GM12878 (cell line): ENCODE results near the gene PIF1. TPM values are rescaled to one million over a fixed set of nuclear protein-coding genes. Genes with fewer than 3 reads are reported as not detected.
A peak's percentile ranks its signal among the peaks of the same experiment; 100 is the strongest.

Experiments used
- BRCA1 ChIP-seq: IDR thresholded peaks from 2 replicates; pipeline ENCODE4 v1.6.1; 2011; ENCODE audit warnings: low read depth, low read length, improper control_type of control experiment
- CREM ChIP-seq: IDR thresholded peaks from 2 replicates; pipeline ENCODE4 v1.6.1; 2014; ENCODE audit warnings: antibody characterized with exemption, low read depth
- EED ChIP-seq: sonication (generic); IDR thresholded peaks from 2 replicates; pipeline ENCODE4 v1.6.1; 2016; ENCODE audit warnings: antibody characterized with exemption, low read depth
- FOXM1 ChIP-seq: IDR thresholded peaks from 2 replicates; pipeline ENCODE4 v1.6.1; 2012; ENCODE audit warnings: low read depth, mild to moderate bottlenecking, inconsistent platforms, low read length, moderate library complexity
- HCFC1 ChIP-seq: fragments of 150-350 bp; IDR thresholded peaks from 2 replicates; pipeline ENCODE4 v1.6.1; 2014; ENCODE audit warnings: low read length
- IKZF2 ChIP-seq, 2 experiments: fragments of 450-650 bp; IDR thresholded peaks; 2 replicates each; pipeline ENCODE4 v1.6.1; 2017; ENCODE audit warnings: mild to moderate bottlenecking in 2 of 2, moderate library complexity in 2 of 2
- JUND ChIP-seq: IDR thresholded peaks from 2 replicates; pipeline ENCODE4 v1.6.1; 2012; ENCODE audit warnings: low read depth, mild to moderate bottlenecking, low read length, improper control_type of control experiment, moderate library complexity
- MEF2B ChIP-seq: fragments of 450-650 bp; IDR thresholded peaks from 2 replicates; pipeline ENCODE4 v1.6.1; 2018; ENCODE audit warnings: mild to moderate bottlenecking, moderate library complexity; ENCODE audit not compliant: partially characterized antibody, poor library complexity, severe bottlenecking
- MLLT1 ChIP-seq: fragments of 450-650 bp; IDR thresholded peaks from 2 replicates; pipeline ENCODE4 v1.6.1; 2016; ENCODE audit warnings: mild to moderate bottlenecking
- NR2C1 ChIP-seq: fragments of 450-650 bp; IDR thresholded peaks from 2 replicates; pipeline ENCODE4 v1.6.1; 2017; ENCODE audit warnings: antibody characterized with exemption, mild to moderate bottlenecking, moderate library complexity
- NRF1 ChIP-seq: conservative IDR thresholded peaks from 2 replicates; pipeline ENCODE4 v1.6.1; 2011; ENCODE audit warnings: mild to moderate bottlenecking, low read depth, low read length, improper control_type of control experiment
- POLR2A ChIP-seq: IDR thresholded peaks from 2 replicates; pipeline ENCODE4 v1.6.1; 2011; ENCODE audit warnings: low read depth, mild to moderate bottlenecking, low read length
- POLR2AphosphoS2 ChIP-seq: IDR thresholded peaks from 2 replicates; pipeline ENCODE4 v1.6.1; 2011; ENCODE audit warnings: low read depth, mild to moderate bottlenecking, low read length, improper control_type of control experiment, moderate library complexity
- POU2F2 ChIP-seq: IDR thresholded peaks from 3 replicates; pipeline ENCODE4 v1.6.1; 2011; ENCODE audit warnings: low read depth, mild to moderate bottlenecking, low read length, borderline replicate concordance
- RAD51 ChIP-seq: fragments of 450-650 bp; IDR thresholded peaks from 2 replicates; pipeline ENCODE4 v1.6.1; 2016; ENCODE audit warnings: moderate library complexity, mild to moderate bottlenecking, inconsistent platforms
- RB1 ChIP-seq: fragments of 450-650 bp; formaldehyde crosslinking; IDR thresholded peaks from 2 replicates; pipeline ENCODE4 v1.6.1; 2017; ENCODE audit warnings: mild to moderate bottlenecking, borderline replicate concordance
- RUNX3 ChIP-seq: IDR thresholded peaks from 2 replicates; pipeline ENCODE4 v1.6.1; 2012; ENCODE audit warnings: low read length, inconsistent platforms
- SREBF1 ChIP-seq: IDR thresholded peaks from 2 replicates; pipeline ENCODE4 v1.6.1; 2012; ENCODE audit warnings: mild to moderate bottlenecking, low read length
- SUZ12 ChIP-seq: fragments of 200-600 bp; sonication (generic); IDR thresholded peaks from one replicate; pipeline ENCODE4 v1.6.1; 2018; ENCODE audit warnings: antibody characterized with exemption, mild to moderate bottlenecking; ENCODE audit not compliant: unreplicated experiment
- TARDBP ChIP-seq: IDR thresholded peaks from 2 replicates; pipeline ENCODE4 v1.6.1; 2016; ENCODE audit warnings: borderline replicate concordance
- USF1 ChIP-seq: IDR thresholded peaks from 2 replicates; pipeline ENCODE4 v1.6.1; 2011; ENCODE audit warnings: borderline replicate concordance, low read depth, mild to moderate bottlenecking, moderate library complexity, mixed read lengths, low read length; ENCODE audit not compliant: insufficient read depth; ENCODE audit errors: extremely low read length
- polyA plus RNA-seq, 11 experiments: library from polyadenylated mRNA; depleted of rRNA in 4 of 11; unstranded in 6 of 11; stranded (reverse) in 5 of 11; fragments of >200 nt; fragmentation: Nextera tagmentation in 4 of 11; fragmentation: Illumina TruSeq in 1 of 11; extraction: Ambion mirVana in 4 of 11; extraction: Trizol in 1 of 11; gene quantifications; 1 replicate in 1 of 11; 2 replicates in 10 of 11; pipeline versions ENCODE4 v1.2.1 to v1.2.3, GENCODE V29; 2011 to 2016; ENCODE audit warnings: inconsistent platforms in 2 of 11, missing spikeins in 2 of 11, low read depth in 1 of 11
- total RNA-seq, 4 experiments: library from RNA; depleted of rRNA in 3 of 4; stranded (reverse); fragments of >200 nt in 3 of 4; fragmentation: Illumina TruSeq in 1 of 4; extraction: Trizol in 1 of 4; gene quantifications; 2 replicates each; pipeline versions ENCODE4 v1.2.1 to v1.2.3, GENCODE V29; 2013 to 2021
- TF ChIP-seq, protein P1 (sequence below): IDR thresholded peaks from 2 replicates; pipeline ENCODE4 v1.6.1; 2012; ENCODE audit warnings: low read depth, low read length, improper control_type of control experiment
- TF ChIP-seq, protein P2 (sequence below), 3 experiments: IDR thresholded peaks in 2 of 3; conservative IDR thresholded peaks in 1 of 3; 2 replicates each; pipeline ENCODE4 v1.5.1; 2011; ENCODE audit warnings: low read depth in 3 of 3, low read length in 3 of 3, mild to moderate bottlenecking in 3 of 3, control low read depth in 2 of 3, moderate library complexity in 2 of 3, inconsistent platforms in 1 of 3, mixed read lengths in 1 of 3; ENCODE audit not compliant: control insufficient read depth in 2 of 3, insufficient read depth in 1 of 3; ENCODE audit errors: extremely low read depth in 1 of 3

PIF1 gene
- total and polyA plus RNA-seq, 10 of the 15 experiments (the other 5 are each of a cell fraction or from before 2014, with no cell fraction given): 3.7 to 68.9 (median 31.1) TPM

DNA sequence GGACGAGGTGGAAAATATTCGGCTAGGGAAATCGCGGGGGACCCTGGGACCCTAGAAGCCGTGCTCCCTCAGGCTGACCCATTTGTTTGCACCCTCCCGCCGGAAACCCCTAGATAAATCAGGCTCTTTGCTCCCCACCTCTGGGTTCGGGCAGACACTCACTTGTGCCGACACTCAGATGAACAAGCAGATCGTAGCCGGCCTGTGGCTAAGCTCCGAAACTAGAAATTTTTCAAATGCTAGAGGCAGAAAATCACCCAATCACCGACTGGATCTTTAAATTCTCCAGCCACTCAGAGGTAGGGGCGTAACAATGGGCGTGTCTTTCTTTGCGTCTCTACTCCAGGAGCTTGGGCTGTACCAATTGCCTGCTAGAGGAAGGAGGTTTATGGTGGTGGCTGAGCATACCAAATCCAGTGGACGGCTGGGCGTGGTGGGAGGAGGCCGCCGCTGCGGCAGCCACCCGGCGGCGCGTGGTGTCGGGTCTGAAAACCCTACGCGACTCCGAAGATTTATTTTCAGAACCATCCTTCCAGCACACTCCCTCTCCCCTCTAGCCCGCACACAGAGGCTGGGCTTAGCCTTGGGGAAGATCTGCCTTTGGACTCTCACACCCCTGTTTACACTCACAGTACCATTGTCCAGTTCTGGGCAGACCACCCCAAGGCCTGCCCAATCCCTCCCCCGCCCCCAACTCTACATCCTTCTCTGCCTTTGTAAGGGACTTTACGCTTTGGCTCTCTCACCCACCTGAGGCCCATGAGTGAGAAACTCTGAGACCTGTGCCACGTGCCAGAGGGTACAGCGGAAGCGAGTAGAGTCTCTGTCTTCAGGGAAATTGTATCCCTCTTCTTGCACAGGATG is at the start of gene PIF1 (continued):
- no peak for TF ChIP-seq POLR2AphosphoS2
- peak; percentile 57; the same call in 1 of the 2 replicates for TF ChIP-seq MLLT1
- TF ChIP-seq, protein P1, sequence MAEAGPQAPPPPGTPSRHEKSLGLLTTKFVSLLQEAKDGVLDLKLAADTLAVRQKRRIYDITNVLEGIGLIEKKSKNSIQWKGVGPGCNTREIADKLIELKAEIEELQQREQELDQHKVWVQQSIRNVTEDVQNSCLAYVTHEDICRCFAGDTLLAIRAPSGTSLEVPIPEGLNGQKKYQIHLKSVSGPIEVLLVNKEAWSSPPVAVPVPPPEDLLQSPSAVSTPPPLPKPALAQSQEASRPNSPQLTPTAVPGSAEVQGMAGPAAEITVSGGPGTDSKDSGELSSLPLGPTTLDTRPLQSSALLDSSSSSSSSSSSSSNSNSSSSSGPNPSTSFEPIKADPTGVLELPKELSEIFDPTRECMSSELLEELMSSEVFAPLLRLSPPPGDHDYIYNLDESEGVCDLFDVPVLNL: peak; percentile 92
- TF ChIP-seq RUNX3: peak; percentile 70
- peak; percentile 56 for TF ChIP-seq USF1
- TF ChIP-seq MEF2B: peak; percentile 19
- TF ChIP-seq SUZ12: no peak
- peak; percentile 97 for TF ChIP-seq JUND
- peak; percentile 29; the same call in 1 of the 2 replicates for TF ChIP-seq BRCA1
- peak; percentile 74 for TF ChIP-seq RAD51
- TF ChIP-seq FOXM1: peak; percentile 89
- TF ChIP-seq RB1: peak; percentile 14; the same call in 1 of the 2 replicates
- TF ChIP-seq NRF1: no peak
- peak in 1 of 2 experiments; percentile 13; a peak in 2 of 4 replicates for TF ChIP-seq IKZF2 (IDR thresholded peaks at IDR 0.05)
- peak; percentile 95 for TF ChIP-seq SREBF1
- TF ChIP-seq EED: no peak
- TF ChIP-seq HCFC1: no peak
- peak; percentile 22; the same call in 2 of the 3 replicates for TF ChIP-seq POU2F2
- no peak for TF ChIP-seq TARDBP
- TF ChIP-seq, protein P2, sequence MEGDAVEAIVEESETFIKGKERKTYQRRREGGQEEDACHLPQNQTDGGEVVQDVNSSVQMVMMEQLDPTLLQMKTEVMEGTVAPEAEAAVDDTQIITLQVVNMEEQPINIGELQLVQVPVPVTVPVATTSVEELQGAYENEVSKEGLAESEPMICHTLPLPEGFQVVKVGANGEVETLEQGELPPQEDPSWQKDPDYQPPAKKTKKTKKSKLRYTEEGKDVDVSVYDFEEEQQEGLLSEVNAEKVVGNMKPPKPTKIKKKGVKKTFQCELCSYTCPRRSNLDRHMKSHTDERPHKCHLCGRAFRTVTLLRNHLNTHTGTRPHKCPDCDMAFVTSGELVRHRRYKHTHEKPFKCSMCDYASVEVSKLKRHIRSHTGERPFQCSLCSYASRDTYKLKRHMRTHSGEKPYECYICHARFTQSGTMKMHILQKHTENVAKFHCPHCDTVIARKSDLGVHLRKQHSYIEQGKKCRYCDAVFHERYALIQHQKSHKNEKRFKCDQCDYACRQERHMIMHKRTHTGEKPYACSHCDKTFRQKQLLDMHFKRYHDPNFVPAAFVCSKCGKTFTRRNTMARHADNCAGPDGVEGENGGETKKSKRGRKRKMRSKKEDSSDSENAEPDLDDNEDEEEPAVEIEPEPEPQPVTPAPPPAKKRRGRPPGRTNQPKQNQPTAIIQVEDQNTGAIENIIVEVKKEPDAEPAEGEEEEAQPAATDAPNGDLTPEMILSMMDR (IDR thresholded peaks at IDR 0.05 in 2 of 3, conservative IDR thresholded peaks at IDR 0.05 in 1 of 3; ENCODE audit: control insufficient read depth in 2 of 3, extremely low read depth in 1 of 3, insufficient read depth in 1 of 3, low read depth in 3 of 3, low read length in 3 of 3): peak in 1 of 3 experiments; percentile 9; a peak in 1 of 6 replicates
- TF ChIP-seq POLR2A: peak; percentile 88
- TF ChIP-seq CREM: peak; percentile 7; the same call in 1 of the 2 replicates
- no peak for TF ChIP-seq NR2C1
